ENCODE measurements around the gene CIP2A.

DNA sequence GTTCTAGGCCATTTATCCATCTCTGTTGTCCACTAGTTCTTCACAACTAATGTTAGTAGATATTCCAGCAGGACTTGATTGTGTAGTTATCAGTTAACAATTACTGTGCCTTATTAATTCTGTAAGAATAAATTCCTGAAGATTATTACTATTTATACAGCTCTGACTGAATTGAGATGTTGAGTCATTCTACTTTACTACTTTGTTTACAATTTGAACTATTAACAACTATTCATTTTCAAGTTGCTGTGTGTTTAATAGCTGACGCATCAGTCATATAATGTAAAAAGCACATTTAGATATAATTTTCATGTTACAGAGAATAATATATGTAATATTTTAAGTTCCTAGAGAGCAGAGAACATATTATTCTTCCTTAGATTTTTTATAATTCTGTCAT is 21.4 kb upstream of the CIP2A start:
- TF ChIP-seq, protein P1, sequence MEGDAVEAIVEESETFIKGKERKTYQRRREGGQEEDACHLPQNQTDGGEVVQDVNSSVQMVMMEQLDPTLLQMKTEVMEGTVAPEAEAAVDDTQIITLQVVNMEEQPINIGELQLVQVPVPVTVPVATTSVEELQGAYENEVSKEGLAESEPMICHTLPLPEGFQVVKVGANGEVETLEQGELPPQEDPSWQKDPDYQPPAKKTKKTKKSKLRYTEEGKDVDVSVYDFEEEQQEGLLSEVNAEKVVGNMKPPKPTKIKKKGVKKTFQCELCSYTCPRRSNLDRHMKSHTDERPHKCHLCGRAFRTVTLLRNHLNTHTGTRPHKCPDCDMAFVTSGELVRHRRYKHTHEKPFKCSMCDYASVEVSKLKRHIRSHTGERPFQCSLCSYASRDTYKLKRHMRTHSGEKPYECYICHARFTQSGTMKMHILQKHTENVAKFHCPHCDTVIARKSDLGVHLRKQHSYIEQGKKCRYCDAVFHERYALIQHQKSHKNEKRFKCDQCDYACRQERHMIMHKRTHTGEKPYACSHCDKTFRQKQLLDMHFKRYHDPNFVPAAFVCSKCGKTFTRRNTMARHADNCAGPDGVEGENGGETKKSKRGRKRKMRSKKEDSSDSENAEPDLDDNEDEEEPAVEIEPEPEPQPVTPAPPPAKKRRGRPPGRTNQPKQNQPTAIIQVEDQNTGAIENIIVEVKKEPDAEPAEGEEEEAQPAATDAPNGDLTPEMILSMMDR (IDR thresholded peaks at IDR 0.05; ENCODE audit: low read depth, low read length, missing input control): no peak
- TF ChIP-seq RXRA (IDR thresholded peaks at IDR 0.05) (no peak), REST (IDR thresholded peaks at IDR 0.05) (no peak), HNF4G (IDR thresholded peaks at IDR 0.05) (no peak), NR2F2 (IDR thresholded peaks at IDR 0.05) (no peak), JUND (IDR thresholded peaks at IDR 0.05) (no peak), FOXA1 (IDR thresholded peaks at IDR 0.05) (no peak), ATF3 (IDR thresholded peaks at IDR 0.05) (no peak), EGR1 (IDR thresholded peaks at IDR 0.05; ENCODE audit: low read depth in 2 of 2) (no peak)
